ENCODE results near the gene ZNF469.

Gene ZNF469, protein sequence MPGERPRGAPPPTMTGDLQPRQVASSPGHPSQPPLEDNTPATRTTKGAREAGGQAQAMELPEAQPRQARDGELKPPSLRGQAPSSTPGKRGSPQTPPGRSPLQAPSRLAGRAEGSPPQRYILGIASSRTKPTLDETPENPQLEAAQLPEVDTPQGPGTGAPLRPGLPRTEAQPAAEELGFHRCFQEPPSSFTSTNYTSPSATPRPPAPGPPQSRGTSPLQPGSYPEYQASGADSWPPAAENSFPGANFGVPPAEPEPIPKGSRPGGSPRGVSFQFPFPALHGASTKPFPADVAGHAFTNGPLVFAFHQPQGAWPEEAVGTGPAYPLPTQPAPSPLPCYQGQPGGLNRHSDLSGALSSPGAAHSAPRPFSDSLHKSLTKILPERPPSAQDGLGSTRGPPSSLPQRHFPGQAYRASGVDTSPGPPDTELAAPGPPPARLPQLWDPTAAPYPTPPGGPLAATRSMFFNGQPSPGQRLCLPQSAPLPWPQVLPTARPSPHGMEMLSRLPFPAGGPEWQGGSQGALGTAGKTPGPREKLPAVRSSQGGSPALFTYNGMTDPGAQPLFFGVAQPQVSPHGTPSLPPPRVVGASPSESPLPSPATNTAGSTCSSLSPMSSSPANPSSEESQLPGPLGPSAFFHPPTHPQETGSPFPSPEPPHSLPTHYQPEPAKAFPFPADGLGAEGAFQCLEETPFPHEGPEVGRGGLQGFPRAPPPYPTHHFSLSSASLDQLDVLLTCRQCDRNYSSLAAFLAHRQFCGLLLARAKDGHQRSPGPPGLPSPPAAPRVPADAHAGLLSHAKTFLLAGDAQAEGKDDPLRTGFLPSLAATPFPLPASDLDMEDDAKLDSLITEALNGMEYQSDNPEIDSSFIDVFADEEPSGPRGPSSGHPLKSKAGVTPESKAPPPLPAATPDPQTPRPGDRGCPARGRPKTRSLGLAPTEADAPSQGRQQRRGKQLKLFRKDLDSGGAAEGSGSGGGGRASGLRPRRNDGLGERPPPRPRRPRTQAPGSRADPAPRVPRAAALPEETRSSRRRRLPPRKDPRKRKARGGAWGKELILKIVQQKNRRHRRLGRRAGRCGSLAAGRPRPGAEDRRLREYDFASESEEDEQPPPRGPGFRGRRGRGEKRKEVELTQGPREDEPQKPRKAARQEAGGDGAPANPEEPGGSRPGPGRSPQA (N-terminal part only)

DNA sequence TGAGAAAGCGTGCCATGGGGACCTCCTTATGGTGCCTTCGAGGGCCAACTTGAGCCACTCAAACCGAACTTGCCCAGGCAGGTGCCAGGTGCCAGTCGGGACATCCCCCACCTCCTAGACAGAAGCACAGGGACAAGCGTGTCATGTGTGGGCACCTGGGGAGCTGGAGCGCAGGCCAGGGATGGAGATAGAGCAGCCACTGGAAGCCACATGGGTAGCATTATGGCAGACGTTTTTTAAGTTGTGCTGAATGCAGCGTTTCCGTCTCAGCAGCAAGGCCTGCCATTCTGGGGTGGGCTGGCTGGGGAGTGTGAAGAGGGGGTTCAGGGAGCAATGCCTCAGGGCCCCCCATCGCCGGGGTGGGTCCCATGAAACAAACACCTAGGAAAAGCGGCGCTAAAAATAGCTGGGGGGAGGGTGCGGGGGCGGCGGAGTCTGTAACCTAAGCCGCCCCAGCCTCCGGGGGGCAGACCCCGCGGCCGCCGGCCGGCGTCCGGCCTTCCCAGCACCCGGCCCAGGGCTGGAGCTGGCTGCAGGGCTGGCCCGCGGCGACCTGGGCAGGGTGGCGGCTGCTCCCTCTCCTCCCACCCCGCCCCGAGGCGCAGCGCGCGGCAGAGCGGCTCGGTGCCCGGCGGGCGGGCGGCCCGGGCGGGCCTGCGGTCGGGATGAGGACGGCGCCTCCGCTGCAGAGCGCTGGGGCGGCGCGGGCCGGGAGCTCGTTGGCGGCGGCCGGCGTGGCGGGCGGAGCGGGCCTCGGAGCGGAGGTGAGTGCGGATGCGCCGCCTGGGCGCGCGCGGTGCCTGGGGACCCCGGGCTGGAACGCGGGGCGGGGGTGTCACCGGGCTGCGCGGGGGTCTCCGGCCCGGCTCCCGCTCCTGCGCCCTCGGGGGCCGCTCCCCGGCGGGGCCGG is at the start of gene ZNF469:
Gene ZNF469, plus strand, starts transcription at position 469 of the 910 bp plus-strand sequence. CDS start 44,512 bp downstream, outside the sequence.
- DNase-seq (ENCODE audit: low read depth in 2 of 2): peak in 1 of 2 donors; percentile 8

DNA sequence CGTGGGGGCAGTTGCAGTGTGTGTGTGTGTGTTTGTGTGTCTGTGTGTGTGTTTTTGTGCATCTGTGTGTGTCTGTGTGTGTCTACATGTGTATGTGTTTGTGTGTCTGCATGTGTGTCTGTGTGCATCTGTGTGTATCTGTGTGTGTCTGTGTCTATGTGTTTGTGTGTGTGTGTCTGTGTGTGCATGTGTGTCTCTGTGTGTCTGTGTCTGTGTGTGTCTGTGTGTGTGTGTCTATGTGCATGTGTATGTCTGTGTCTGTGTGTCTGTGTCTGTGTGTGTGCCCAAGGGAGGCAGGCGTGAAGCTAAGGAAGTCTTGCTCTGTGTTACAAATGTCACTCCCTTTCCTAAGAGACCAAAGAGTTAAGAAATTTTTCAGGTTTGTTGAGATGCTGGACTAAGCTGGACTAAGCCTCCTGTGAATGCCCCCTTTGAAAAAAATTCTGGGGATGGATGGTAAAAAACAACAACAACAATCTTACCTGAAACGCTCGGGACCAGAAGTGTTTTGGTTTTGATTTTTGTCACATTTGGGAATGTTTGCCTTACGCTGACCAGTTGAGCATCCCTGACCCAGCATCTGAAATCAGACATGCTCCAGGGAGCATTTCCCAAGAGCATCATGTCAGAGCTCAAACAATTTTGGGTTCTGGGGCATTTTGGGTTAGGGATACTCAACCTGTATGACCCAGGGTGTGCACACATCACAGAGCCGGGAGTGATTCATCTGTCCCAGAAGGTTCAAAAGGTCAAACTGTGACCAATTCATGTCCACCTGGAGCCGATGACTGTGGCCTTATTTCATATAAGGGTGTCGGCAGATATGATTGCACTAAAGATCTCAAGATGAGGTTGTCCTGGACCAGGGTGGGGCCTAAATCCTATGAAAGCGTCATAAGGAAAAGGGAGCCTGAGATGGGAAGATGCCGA is 48.6 kb upstream of the ZNF469 start:
- no peak for DNase-seq (ENCODE audit: low read depth in 2 of 2)

DNA sequence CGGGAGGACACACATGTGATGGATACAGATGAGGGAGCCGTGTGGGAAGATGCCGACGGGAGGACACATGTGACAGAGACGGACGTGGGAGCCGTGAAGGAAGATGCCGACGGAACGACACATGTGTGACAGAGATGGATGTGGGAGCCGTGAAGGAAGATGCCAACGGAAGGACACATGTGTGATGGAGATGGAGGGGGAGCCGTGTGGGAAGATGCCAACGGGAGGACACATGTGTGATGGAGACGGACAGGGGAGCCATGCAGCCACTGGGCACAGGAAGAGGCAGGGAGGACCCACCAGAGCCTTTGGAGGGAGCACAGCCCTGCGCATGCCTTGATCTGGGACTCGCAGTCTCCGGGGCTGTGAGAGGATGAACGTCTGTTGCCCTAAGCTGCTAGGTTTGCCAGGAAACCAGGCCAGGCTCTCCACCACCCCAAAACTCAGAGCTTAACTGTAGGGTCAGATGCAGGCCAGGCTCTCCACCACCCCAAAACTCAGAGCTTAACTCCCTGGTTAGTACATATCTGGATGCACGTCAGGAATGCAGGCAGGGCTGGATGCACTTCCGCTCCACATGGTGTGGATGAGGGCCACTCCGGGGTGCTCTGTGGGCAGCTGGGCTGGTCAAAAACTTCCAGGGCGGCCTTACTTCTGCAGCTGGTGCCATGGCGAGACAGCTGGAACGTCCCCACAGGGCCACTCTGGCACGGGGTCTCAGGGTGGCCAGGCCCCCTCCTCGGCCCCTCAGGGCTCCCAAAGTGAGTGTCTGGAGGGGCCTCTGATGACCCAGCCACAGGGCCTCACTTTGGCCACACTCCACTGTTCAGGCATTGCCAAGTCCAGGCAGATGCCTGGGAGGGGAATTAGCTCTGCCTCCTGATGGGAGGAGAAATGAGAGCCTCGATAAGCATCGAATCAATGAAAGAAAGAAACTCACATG is 47.7 kb upstream of the ZNF469 start:
- no peak for DNase-seq (ENCODE audit: low read depth in 2 of 2)

DNA sequence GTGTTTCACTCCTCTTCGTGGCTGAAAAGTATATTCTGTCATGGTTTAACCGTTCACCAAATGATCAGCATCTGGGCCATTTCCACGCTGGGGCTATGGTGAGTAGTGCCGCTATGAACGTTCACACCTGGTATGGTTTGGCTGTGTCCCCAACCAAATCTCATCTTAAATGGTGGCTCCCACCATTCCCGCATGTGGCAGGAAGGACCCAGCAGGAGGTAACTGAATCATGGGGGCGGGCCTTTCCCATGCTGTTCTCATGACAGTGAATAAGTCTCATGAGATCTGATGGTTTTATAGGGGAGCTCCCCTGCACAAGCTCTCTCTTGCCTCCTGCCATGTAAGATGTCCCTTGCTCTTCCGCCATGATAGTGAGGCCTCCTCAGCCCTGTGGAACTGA is 45.7 kb upstream of the ZNF469 start:
- no peak for DNase-seq (ENCODE audit: low read depth in 2 of 2)

DNA sequence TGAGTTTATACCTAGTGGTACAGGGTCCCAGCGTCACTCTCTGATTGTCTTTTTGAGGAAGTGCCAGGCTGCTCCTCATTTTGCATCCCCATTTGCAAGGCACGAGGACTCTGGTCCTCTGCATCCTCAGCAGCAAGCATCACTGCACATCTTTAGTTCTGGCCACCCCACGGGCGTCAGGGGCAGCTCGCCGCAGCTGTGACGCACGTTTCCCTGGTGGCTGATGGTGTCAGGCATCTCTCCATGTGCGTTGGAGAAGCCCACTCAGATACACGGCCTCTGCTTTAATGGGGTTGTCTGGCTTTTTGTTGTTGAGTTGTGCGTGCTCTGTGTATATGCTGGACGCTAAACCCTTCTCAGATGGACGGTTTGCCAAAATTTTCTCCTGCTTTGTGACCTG is 45.2 kb upstream of the ZNF469 start:
- no peak for DNase-seq (ENCODE audit: low read depth in 2 of 2)

DNA sequence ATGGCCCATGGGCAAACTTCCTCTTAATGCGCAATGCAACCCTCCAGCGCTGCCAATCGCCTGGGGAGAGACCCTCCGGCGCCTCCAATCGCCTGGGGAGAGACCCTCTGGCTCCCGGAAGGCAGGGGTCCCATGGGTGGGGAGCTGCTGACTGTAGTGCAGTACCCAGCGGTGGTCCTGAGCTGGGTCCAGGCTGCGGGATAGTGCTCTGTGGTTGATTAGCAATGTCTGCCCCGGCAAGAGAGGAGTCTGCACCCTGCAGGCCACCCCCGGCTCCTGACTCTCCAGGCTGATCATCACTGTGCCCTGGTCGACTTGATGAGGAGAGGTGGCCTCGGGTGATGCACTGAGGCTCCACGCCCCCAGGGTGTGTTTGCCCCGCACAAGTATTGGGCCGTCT is 44.6 kb upstream of the ZNF469 start:
- no peak for DNase-seq (ENCODE audit: low read depth in 2 of 2)

DNA sequence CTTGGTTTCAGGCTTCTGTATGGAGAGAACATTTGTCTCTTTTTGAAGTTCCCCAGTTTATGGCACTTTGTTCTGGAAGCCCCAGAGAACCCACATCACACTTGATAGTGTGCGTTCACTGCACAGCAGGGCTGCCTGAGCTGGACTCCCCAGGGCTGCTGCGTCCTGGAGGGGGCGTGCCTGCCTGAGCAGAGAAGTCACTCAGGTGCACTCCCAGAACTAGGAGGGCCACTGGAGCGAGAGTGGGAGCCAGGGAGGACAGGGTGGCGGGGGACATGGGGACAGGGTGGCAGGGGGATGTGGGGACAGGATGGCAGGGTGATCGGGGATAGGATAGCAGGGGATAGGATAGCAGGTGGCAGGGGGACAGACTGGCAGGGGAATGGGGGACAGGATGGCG is 43.9 kb upstream of the ZNF469 start:
- no peak for DNase-seq (ENCODE audit: low read depth in 2 of 2)

DNA sequence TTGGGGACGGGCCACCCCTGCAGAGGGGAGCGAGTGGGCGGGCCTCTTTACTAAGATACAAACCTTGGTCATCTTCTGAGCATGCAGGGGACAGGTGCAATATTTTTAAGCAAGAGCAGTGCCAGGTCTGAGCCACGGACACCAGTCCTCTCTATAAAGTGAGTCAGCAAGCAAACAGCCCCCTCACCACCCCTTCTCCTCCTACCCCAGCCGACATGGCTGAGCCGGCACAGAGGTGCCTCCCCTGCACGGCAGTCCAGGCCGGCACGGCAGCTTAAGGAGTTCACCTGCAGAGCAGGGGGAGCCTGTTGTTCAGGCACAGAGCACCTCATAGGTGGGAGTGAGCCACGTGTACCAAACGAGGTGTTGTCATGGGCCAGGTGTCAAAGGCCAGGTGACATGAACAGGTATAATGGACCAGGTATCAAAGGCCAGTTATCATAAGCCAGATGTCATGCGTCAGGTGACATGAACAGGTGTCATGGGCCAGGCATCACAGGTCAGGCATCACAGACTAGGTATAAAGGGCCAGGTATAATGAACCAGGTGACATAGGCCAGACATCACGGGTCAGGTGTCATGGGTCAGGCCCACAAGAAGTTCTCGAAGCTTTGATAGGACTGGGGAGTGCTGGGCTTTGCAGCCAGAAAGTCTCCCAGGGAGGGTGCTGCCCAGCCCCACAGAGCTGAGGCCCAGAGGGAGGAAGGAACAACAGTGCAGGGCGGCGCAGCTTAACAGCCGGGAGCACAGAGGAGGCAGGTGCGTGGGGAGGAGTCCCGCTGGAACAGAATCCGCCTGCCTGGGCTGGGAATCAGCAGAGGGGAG is 42.6 kb upstream of the ZNF469 start:
- DNase-seq (ENCODE audit: low read depth in 2 of 2): no peak

DNA sequence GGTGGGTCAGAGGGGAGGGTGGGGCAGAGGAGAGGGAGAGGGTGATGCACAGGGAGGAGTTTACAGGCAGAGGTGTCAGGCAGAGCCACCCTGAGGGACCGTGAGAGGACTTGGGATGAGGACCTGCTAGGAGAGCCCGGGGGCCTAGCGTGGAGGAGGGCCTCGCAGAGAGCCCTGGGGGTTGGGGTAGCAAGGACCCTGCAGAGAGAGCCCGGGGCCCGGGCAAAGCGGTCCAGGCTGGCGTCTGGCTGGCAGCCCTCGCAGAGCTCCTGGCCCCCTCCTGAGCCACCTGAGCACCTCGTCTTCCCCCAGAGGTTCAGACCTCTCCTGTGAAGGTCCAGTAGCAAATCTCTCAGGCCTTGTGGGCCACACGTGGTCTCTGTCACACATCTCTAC is 42.0 kb upstream of the ZNF469 start:
- DNase-seq (ENCODE audit: low read depth in 2 of 2): no peak

DNA sequence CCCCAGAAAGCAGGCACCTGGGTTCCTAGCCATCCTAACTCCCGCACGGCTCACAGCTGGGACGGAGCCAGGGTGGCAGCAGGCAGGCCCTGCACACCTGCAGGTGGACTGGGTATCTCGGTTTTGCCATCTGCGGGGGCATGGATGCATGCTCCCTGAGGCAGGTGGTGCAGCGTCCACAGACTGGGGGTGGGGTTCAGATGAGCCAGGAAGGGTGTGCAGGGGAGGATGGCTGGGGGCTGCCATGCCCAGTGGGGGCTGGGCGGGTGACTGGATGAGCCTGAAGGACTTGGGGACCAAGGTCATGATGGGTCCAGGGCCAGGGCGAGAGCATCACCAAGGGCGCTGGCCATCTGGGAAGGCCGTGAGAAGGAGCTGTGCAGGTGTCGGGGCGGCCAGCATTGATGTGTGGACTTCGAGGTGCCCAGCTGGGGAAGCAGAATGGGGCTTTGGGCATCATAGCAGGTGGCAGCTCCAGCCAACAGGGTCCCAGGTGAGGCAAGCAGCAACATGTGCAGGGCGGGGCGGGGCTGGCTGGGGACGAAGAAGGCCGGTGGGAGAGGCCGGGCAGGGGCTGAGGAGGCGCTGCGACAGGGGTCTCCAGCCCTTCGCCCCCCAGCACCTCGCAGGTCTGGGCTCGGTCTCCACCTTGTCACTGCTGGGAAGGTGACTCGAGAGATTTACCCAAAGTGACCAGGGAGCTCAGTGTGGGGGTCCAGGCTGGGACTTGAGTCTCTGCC is 41.0 kb upstream of the ZNF469 start:
- DNase-seq (ENCODE audit: low read depth in 2 of 2): no peak

DNA sequence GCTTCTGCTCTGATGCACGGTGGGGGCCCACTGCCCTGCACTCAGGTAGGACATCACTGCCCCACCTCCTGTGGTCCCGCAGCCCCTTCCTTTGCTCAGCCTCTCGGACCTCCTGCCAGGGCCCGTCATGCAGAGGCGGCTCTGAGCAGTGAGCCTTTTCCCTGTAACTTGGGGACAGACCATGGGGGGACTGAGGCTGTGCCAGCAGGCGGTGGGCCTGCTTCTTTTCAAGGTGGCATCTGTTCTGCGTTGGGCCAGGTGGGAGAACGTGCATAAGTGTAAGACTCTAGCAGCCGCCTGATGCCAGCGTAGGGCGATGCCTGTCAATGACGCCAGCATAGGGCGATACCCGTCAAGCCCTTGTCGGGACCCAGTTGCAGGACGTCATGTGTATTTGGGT is 40.3 kb upstream of the ZNF469 start:
- no peak for DNase-seq (ENCODE audit: low read depth in 2 of 2)

DNA sequence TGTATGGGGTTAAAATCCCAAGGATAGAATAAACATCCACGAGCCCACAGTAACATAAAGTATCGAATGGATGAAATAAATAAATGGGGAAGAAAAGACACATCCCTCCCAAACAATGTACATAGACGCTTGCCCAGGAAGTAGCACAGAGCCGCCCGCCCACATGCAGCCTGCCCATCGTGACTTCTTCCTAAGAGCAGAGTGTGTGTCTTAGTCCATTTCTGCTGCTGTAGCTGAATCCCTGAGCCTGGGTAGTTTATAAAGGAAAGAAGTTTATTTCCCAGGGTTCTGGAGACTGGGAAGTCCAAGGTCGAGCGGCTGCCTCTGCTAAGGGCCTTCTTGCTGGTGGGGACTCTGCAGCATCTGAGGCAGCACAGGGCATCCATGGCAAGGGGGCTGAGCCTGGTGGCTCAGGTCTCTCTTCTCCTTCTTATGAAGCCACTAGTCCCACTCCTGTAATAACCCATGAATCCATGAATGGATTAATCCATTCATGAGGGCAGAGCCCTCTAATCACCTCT is 39.4 kb upstream of the ZNF469 start:
- DNase-seq (ENCODE audit: low read depth in 2 of 2): no peak

DNA sequence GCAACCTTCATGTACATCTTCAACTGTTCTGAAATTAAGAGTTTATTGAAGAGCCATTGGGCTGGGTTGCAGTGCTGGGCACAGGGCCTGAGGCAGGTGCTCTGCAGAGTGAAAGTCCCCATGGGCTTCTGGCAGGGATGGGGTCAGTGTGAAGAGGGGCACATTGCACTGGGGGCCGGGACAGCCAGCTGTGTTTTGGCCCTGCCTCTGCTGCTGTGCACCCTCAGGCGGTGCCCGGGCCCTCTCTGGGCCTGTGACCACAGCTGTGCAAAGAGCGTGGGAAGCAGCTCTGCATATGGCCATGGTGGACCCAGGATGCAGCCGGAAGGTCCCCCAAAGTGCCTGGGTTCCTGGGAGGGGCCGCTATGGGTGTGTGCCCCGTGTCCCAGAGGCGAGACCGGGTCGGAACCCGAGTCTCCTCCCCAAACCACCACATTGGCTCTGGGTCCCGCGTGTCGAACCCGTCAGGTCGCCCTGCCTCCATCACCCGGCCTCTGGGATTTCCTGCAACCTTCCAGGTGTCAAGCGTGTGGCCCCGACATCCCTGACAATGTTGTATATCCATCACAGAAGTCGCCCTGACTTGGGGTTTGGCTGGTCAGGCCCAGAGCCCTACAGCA is 38.2 kb upstream of the ZNF469 start:
- no peak for DNase-seq (ENCODE audit: low read depth in 2 of 2)

DNA sequence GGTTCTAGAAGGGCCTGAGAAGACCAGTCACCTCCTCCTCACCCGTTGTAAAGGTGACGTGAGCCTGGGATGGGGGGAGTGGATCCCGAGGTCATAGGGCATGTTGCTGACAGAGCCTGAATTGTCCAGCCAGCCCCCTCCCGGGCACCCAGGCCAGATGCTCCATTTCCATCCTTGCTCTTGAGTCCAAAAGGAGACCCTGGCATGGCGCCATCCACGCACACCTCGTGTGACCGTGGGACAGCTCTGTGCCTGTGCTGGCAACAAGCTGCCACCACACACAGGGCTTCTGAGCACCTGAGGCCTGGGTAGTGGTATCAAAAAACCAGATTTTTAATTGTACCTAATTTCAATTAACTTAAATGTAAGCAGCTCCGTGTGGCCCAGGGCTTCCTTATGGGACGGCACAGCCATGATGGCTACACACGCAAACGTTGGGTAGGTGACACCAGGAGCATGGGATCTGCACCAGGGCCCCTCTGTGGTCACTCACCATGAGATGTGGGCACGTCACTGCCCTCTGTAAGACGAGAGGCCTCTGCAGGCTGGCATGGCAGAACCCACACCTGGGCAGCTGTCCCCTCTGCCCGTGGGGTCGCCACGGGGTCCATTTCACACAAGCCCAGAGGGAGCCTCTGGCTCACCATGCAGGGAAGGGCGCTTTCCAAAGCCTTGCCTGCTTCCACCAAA is 37.6 kb upstream of the ZNF469 start:
- DNase-seq (ENCODE audit: low read depth in 2 of 2): no peak

DNA sequence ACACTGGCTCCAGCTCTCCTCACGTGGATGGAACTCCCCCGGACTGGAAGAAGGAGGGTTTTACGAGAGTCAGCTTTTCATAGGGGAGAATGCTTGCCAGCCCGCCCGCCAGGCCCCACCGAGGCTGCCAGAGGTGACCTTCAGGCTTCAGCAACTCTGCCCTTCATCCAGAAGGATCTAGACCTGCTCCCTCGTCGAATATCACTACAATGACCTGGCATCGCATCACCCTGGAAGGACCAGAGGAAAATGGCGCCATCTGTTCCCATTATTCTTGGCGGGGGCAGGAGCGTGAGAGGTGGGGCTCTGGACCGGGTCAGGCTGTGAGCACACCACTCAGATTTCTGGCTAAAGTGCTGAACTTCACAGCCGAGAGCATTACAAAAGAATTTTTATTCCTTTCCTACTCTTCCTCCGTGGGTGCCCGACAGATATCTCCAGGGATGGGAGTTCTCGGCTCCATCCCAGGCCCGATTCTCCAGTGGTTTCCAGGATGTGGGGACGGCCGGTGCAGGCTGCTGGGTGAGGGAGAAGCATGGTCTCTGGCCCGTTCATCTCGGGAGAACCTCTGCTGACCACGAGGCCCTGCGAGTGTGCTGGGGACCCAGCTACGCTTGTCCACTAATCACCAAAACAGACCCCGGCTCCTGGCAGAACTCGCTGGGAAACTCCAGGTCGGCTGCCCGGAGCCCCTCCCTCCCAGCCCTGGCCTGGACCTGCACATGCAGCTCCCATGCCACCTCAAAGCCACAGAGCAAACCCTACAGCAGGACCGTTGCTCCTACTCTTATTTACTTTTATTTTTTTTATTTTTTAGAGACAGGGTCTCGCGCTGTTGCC is 36.8 kb upstream of the ZNF469 start:
- no peak for DNase-seq (ENCODE audit: low read depth in 2 of 2)

Data from stimulated activated CD8-positive, alpha-beta memory T cell treated with anti-CD3 and anti-CD28 coated beads, Interleukin-2, amount 100 ng/mL, for 48 hours (primary cell).